Epithelial cell of proximal tubule (primary cell): Measurements from ENCODE around the gene UBTD1. TPM values are rescaled to one million over a fixed set of nuclear protein-coding genes. Genes with fewer than 3 reads are reported as not detected.
A peak's percentile ranks its signal among the peaks of the same experiment; 100 is the strongest.

Source experiments
- DNase-seq: peaks from one replicate; pipeline ENCODE4 v3.0.0-alpha.2; 2011; ENCODE audit warnings: low read depth
- H3K4me3 ChIP-seq: 2 replicates; pipeline ENCODE4 v1.5.1; 2011; ENCODE audit warnings: low read depth, mild to moderate bottlenecking, low read length
- CTCF ChIP-seq: conservative IDR thresholded peaks from 2 replicates; pipeline ENCODE4 v1.5.1; 2012; ENCODE audit warnings: low read depth, mild to moderate bottlenecking, low read length
- total RNA-seq: library from RNA; depleted of rRNA; stranded (reverse); fragments of >200 nt; gene quantifications from 2 replicates; pipeline ENCODE4 v1.2.3, GENCODE V29; 2015

UBTD1 gene
- total RNA-seq, 1 donor from 2014 or later: 23.6 TPM

GRCh38 chr10:97538411-97538810, 39.7 kb downstream of the UBTD1 start:
- no peak for DNase-seq

DNA sequence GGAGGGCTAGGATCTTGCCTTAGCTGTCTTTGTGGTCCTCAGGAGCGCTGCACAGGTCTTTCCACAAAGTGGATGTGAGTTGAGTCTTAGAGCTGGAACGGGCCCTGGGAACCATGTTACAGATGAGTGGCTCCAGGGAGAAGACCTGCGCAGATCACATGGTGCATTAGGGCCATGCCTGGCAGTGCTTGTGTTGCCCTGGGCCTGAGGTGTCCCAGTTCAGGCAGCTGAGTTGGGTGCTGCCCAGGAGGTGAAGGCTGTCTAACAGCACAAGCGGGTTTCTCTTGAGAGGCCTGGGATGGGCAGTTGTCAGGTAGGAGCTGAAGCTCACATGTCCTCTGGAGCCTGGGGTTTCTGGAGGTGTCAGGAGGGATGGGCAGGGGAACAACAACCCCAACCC, 40.1 kb downstream of the UBTD1 start:
- DNase-seq: no peak
- no peak for TF ChIP-seq CTCF
- H3K4me3 ChIP-seq: no peak overlapping the region

More at GRCh38 chr10:97538411-97538810, 39.7 kb downstream of the UBTD1 start:
- H3K4me3 ChIP-seq: no peak overlapping the region
- TF ChIP-seq CTCF: no peak

- H3K4me3 ChIP-seq: no peak overlapping the region
- DNase-seq: no peak
These were observed 40.9 kb downstream of the UBTD1 start for GRCh38 chr10:97539523-97540200.

DNA sequence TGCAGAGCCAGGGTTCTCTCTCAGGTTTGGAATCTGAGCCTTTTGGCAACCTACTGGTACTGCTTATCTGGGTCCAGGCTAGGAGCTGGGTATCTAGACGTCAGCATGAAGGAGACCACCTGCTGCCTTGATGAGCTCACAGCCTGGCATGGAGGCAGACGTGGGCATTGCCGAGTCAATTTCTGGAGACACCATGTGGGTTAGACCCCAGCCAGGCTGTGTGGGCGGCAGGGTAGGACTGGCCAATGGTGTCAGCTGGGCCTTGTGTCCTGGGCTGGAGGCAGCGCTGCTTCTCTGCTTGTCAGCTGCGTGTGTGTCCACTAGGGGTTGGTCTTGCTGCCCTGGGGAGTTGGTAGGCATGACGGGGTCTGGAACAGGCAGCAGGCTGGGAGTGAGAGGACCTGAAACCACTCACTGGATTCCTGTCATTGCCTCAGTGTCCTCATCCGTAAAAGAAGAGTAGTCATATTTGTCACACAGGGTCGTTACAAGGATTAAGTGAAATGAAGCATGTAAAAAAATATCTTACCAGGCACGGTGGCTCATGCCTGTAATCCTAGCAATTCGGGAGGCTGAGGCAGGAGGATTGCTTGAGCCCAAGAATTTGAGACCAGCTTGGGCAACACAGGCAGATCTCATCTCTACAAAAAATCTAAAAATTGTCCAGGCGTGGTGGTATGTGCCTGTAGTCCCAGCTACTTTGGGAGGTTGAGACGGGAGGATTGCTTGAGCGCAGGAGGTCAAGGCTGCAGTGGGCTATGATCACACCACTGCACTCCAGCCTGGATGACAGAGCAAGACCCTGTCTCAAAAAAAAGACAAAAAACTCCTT, 42.2 kb downstream of the UBTD1 start:
- H3K4me3 ChIP-seq: no peak overlapping the region
- DNase-seq: no peak
- peak; percentile 24 for TF ChIP-seq CTCF

More at GRCh38 chr10:97539523-97540200, 40.9 kb downstream of the UBTD1 start:
- TF ChIP-seq CTCF: peak; percentile 4

DNA sequence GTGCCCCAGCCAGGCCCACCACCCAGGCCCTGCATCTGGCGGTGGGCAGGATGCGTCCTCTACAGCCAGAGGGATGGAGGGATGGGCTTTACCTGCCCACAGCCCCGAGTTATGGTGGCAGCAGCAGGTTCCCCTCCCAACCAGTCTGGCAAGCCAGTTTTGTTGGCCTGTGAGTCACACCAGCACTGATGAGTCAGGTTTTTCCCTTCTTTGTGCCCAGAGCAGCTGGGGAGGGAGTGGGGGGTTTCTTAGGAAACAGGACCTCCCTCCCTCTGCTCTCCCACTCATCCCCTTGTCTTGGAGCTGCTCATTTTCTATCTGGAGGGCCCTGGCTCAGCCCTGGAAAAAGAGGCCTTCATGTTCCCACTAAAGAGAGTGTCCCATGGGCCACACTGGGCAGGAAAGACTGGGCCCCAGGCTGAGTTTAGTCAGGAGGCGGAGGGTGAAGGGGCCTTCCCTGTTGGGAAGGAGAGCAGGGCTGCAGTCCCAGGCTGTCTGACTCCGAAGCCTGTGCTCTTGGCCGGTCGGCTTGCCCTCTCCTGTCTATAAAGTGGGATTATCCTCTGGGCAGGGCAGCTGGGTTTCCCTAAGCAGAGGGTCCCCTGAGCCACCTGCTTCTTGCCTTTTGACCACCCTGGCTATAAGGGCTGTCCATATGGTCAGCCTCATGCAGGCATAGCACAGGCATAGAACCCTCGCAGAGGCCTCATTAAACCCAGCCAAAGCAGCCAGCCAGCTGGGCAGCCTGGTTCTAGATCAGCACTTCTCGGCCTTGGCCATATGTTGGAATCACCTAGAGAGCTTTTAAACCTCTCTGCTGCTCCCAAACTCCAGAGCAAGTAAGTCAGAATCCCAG, 43.7 kb downstream of the UBTD1 start:
- no peak for DNase-seq
- no peak for TF ChIP-seq CTCF
- no peak overlapping the region for H3K4me3 ChIP-seq

- TF ChIP-seq CTCF: no peak
- no peak for DNase-seq
- no peak overlapping the region for H3K4me3 ChIP-seq
These were observed 44.4 kb downstream of the UBTD1 start for GRCh38 chr10:97543025-97543546.
